HL-60 (cell line): ENCODE measurements around the gene FKBP15.

Experiments used
- DNase-seq, 2 experiments: peaks; one replicate each; pipeline ENCODE4 v3.0.0-alpha.2; 2010 to 2020; ENCODE audit warnings: low read depth in 1 of 2, low spot score in 1 of 2
- H3K27ac ChIP-seq: fragments of 250-450 bp; sonication (Bioruptor Pico); replicated peaks from 2 replicates; pipeline ENCODE4 v1.5.1; 2020; ENCODE audit warnings: mild to moderate bottlenecking, moderate library complexity
- H3K27me3 ChIP-seq: fragments of 250-450 bp; sonication (Bioruptor Pico); 2 replicates; pipeline ENCODE4 v1.5.1; 2021; ENCODE audit warnings: mild to moderate bottlenecking, moderate library complexity; ENCODE audit not compliant: insufficient read depth, poor library complexity, severe bottlenecking
- H3K4me3 ChIP-seq: replicated peaks from 2 replicates; pipeline ENCODE4 v1.5.1; 2011; ENCODE audit warnings: mild to moderate bottlenecking, control low read depth, low read length; ENCODE audit not compliant: insufficient read depth
- GABPA ChIP-seq: IDR thresholded peaks from 2 replicates; pipeline ENCODE4 v1.6.1; 2012; ENCODE audit warnings: low read depth
- POLR2AphosphoS5 ChIP-seq: IDR thresholded peaks from 2 replicates; pipeline ENCODE4 v1.6.1; 2012; ENCODE audit warnings: low read depth
- SPI1 ChIP-seq: IDR thresholded peaks from 2 replicates; pipeline ENCODE4 v1.6.1; 2012; ENCODE audit warnings: low read depth, mild to moderate bottlenecking, borderline replicate concordance
- TF ChIP-seq, protein P1 (sequence below): IDR thresholded peaks from one replicate; pipeline ENCODE4 v1.5.1; 2011; ENCODE audit warnings: low read length, control low read depth, inconsistent platforms; ENCODE audit not compliant: insufficient read depth
- TF ChIP-seq, protein P2 (sequence below): IDR thresholded peaks from 2 replicates; pipeline ENCODE4 v1.6.1; 2012; ENCODE audit warnings: low read depth; ENCODE audit not compliant: insufficient replicate concordance

Gene FKBP15

DNA sequence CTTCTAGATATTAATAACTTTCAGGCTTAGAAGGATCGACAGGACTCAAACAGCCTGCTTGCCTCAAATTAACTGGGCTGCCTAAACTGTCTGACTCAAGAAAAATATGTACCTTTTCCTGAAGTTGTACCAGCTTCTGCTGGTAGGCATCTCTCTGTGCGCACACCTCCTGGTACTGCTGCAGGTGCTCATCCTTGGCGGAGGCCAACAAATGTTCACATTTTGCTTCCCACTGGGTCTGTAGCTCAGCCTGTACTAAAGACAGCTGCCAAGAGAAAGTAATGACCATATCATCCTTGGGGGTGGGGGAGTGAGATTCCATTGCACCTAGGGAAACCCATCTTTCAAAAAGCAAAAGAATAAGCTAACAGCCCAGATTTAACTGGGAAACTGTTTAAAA lies 47.7 kb downstream of the FKBP15 start:
- TF ChIP-seq POLR2AphosphoS5, result no peak
- no peak for TF ChIP-seq GABPA
- TF ChIP-seq SPI1, result no peak
- TF ChIP-seq, protein P1, sequence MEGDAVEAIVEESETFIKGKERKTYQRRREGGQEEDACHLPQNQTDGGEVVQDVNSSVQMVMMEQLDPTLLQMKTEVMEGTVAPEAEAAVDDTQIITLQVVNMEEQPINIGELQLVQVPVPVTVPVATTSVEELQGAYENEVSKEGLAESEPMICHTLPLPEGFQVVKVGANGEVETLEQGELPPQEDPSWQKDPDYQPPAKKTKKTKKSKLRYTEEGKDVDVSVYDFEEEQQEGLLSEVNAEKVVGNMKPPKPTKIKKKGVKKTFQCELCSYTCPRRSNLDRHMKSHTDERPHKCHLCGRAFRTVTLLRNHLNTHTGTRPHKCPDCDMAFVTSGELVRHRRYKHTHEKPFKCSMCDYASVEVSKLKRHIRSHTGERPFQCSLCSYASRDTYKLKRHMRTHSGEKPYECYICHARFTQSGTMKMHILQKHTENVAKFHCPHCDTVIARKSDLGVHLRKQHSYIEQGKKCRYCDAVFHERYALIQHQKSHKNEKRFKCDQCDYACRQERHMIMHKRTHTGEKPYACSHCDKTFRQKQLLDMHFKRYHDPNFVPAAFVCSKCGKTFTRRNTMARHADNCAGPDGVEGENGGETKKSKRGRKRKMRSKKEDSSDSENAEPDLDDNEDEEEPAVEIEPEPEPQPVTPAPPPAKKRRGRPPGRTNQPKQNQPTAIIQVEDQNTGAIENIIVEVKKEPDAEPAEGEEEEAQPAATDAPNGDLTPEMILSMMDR, result no peak
- TF ChIP-seq, protein P2, sequence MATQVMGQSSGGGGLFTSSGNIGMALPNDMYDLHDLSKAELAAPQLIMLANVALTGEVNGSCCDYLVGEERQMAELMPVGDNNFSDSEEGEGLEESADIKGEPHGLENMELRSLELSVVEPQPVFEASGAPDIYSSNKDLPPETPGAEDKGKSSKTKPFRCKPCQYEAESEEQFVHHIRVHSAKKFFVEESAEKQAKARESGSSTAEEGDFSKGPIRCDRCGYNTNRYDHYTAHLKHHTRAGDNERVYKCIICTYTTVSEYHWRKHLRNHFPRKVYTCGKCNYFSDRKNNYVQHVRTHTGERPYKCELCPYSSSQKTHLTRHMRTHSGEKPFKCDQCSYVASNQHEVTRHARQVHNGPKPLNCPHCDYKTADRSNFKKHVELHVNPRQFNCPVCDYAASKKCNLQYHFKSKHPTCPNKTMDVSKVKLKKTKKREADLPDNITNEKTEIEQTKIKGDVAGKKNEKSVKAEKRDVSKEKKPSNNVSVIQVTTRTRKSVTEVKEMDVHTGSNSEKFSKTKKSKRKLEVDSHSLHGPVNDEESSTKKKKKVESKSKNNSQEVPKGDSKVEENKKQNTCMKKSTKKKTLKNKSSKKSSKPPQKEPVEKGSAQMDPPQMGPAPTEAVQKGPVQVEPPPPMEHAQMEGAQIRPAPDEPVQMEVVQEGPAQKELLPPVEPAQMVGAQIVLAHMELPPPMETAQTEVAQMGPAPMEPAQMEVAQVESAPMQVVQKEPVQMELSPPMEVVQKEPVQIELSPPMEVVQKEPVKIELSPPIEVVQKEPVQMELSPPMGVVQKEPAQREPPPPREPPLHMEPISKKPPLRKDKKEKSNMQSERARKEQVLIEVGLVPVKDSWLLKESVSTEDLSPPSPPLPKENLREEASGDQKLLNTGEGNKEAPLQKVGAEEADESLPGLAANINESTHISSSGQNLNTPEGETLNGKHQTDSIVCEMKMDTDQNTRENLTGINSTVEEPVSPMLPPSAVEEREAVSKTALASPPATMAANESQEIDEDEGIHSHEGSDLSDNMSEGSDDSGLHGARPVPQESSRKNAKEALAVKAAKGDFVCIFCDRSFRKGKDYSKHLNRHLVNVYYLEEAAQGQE, result no peak
- Histone ChIP-seq H3K4me3 (no peak overlapping the region), H3K27me3 (no peaks in the 10 kb centered on the region), H3K27ac (no peak overlapping the region)
- DNase-seq, result no peak

- Histone ChIP-seq H3K4me3 (no peak overlapping the region), H3K27me3 (no peaks in the 10 kb centered on the region), H3K27ac (no peak overlapping the region)
- DNase-seq, result no peak
- TF ChIP-seq GABPA, result no peak
- TF ChIP-seq POLR2AphosphoS5, result no peak
- TF ChIP-seq, protein P2, result no peak
- TF ChIP-seq, protein P1, result no peak
- TF ChIP-seq SPI1, result no peak
Observed at GRCh38 chr9:113168809-113169208, 52.3 kb downstream of the FKBP15 start.

DNA sequence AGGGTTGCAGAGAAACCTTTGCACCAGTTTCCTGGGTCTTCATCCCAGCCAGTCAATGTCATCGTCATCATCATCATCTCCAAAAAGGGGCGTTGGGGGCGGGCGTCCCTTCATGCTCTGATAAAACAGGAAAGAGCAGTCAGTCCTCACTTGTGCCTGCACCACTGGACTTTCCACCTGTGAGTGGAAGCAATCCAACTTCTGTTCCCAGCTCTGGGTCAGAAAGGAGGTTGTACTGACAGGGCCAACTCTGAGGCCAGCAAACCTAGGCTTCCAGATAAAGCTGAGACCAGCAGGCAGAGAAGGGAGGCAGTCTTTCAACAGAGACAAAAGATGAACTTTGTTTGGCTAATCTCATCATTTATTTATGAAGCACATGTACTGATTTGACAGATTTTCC lies 55.0 kb downstream of the FKBP15 start:
- H3K27me3 ChIP-seq, result no peaks in the 10 kb centered on the region
- no peak overlapping the region for H3K27ac ChIP-seq
- no peak for DNase-seq
- no peak overlapping the region for H3K4me3 ChIP-seq
- TF ChIP-seq GABPA (no peak), POLR2AphosphoS5 (no peak), SPI1 (no peak)
- TF ChIP-seq, protein P2, result no peak
- TF ChIP-seq, protein P1, result no peak
